Hepatic stellate cell (primary cell): ENCODE data around the gene RCVRN.

ENCODE experiments used
- DNase-seq: peaks from one replicate; pipeline ENCODE4 v3.0.0; 2011; ENCODE audit warnings: low spot score

RCVRN gene

DNA sequence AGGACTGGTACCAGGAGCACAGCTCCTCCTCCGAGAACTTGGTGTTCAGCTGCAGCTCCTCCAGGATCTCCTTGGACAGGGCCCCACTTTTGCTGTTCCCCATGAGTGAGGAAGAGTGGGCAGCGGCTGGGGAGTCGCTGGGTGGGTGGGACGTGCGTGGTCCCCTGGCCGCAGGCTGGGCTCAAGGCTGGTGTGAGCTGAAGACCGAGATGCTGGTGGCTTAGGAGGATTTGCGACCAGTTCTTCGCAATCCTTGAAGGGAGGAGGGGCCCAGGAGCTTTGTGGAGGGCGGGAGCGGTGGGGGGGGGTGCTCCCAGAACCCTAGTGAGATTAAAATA, at the start of gene RCVRN:
RCVRN (minus strand) TSS at position 194 of the 338 bp plus-strand sequence; CDS start at position 103, 91 bp downstream.
- DNase-seq = no peak

DNA sequence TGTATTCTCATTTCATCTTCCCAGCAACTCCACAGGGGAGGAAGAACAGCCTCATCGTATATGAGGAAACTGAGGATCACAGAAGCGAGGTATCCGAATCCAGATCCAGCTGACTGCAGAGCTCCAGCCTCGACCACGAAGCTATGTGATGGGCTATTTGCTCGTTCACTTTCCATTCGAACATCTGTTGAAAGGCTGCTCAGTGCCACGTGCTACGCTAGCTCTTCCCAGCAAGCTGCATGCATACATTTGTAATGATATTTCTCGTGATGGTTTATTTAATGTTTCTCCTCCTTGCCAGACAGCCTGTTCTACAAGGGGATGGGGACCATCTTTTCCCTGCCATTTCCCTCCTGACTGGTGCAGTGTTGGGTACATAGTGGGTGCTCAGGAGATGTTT, 48.4 kb upstream of the RCVRN start:
- DNase-seq = no peak

DNA sequence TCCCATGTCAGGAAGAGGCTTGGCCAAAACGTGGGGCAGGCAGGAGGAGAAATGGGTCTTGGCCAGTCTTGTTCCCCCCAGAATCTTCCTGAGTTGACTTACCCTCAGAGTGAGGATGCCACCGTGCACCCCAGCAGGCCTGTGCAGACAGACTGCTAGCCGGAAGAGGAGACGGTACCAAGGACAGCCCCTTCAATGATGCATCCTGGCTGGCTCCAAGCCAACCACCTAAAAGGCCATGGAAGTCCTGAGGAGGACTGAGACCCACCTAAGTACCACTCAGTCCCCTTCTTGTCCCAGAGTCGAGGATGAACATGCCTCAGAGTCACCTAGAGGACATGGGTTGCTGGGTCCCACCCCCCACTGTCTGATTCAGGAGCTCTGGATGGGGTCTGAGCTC, 46.7 kb upstream of the RCVRN start:
- no peak for DNase-seq

DNA sequence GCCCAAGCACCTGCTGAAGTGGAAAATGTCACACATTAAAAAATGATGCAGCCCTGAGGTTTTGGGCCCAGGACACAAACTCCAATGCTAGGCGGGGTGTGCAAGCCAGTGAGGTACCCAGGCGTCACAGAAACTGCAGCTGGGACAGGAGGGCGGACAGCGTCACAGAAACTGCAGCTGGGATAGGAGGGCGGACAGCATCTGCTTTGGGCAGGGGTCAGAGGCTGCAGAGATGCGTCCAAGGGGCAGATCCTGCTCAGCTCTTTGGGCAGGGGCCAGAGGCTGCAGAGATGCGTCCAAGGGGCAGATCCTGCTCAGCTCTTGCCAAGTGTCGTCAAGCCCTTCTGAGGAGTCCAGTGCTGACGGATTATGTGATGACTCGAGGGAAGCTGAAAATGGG, 43.9 kb upstream of the RCVRN start:
- DNase-seq = no peak

DNA sequence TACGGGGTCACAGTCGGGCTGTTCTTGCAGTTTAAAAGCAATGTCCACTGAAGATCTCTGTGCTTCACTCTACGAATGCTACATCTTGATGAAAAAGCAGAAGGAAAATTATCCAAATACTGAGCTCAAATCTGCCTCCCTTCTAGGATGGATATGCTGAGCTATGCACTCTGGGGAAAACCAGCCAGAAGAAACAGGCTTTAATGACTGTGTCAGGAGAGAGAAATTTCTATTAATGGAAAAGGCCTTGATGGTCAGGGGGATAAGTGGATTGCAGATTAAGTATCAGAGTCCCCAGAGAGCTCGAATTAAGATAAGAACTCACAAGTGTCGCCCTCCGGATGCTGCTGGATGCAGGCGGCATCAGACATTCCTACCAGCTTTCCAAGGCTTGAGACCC, 39.6 kb upstream of the RCVRN start:
- DNase-seq = no peak

DNA sequence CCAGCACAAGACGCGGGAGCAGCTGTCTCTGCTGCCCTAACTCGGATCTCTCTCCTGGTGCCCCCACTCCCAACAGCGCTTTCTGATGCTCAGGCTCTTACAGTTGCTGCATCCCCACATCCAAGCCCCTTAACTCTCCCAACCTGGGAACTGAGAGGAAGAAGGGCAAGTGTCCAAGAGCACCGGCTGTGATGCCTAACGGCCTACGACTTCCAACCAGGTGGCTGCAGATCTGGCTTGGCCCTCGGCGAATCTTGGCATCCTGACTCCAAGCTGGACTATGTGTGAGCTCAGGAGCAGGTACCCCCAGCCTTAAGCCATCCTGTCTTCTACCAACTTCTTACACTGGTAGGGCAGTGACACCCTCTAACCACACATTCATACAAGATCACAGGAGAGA, 38.3 kb upstream of the RCVRN start:
- no peak for DNase-seq

DNA sequence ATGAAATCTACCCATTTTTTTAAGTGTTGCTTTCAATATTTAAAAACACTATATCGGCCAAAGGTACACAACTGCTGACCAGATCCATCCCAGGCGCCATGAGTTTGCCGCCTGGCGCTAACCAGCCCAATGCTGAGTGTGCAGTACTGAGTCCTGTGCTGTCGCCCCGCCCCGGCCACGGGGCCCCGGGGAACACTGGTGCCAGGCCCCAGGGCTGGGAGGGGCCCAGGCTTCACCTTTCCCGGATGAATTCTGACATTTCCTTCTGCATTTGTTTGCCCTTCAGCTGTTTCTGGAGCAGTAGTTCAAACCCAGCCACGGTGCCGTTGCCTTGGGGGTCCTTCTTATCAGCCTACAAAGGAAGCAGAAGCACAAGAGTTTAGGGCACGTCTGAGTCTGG, 37.8 kb upstream of the RCVRN start:
- no peak for DNase-seq

DNA sequence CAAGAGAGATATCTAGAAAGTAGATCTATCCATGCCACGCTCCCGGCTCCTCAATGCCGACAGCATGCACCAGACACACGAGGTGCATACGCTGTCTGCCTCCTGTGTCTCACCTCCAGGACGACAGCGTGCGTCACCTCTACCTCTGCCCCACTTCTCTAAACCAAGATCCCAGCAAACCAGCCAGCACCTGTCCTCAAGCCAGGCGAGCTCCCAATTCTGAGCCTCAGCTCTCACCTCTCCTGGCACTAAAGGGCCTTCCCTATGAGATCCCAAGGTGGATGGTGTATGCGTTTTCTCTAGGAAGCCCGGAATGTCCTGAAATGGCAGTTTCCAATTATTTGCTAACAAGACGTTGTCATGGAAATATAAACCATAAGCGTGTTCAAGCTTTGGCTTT, 36.2 kb upstream of the RCVRN start:
- DNase-seq = no peak

DNA sequence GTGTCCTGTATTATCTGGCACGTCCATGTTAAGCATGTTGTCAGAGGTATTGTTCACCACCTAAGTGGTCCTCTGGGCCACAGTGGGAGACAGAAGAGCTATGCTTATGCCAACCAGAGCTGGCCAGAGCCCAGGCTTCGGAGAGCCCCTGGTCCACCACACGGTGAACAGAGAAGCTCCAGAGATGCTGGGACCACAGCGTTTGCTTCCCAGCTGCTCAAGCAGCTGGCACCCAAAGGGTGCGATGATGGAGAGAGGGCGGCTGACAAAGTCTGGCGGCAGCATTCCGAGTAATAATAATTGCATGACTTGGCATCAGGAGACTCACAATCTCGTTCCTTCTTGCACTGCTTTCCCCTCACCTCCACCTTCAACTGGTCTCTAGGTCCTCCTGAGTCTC, 35.8 kb upstream of the RCVRN start:
- no peak for DNase-seq

DNA sequence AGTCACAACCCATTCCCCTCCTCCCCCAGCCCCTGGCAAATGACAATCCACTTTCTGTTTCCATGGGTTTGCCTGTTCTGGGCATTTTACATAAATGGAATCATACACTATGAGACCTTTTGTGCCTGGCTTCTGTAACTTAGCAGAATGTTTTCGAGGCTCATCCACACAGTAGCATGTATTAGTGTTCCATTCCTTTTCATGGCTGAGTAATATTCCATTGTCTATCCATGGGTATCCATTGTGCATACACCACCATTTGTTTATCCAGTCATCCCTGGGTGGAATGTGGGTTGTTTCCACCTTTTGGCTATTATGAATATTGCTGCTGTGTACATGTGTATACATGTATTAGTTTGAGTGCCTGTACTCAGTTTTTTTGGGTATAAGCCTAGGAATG, 33.7 kb upstream of the RCVRN start:
- no peak for DNase-seq

DNA sequence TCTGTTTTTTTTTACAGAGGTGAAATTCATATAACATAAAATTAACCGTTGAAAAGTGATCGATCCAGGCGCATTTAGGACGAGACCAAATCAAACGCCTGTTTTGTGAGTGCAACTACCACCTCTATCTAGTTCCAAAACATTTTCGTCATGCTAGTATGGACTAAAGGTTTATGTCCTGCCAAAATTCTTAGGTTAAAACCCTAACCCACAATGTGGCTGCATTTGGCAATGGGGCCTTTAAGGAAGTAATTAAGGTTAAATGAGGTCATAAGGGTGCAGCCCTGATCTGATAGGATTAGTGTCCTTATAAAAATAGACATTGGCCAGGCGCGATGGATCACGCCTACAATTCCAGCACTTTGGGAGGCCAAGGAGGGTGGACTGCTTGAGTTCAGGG, 32.8 kb upstream of the RCVRN start:
- DNase-seq = no peak

DNA sequence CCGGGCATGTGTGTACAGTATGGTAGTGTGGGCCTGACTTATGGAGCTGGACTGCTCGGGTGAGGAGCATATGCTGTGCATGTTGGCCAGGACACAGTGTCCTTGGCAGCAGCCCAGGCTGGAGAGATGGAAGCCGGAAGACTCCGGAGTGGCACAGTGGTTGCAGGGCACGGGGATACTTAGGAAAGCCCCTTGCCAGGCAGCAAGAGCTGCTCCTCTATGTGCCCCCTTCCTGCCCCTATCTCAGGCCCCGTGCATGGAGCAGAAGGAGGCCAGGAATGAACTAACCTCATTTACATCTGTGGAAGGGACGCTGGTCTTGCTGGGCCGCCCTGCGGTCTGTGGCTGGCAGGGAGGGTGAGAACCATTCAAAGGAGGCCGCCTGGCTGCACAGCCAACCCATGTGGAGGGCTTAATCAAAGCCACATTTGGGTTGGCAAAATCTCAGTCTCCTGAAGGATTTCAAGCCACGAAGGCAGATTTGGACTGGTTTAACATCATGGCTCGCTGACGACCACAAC, 32.2 kb upstream of the RCVRN start:
- no peak for DNase-seq

DNA sequence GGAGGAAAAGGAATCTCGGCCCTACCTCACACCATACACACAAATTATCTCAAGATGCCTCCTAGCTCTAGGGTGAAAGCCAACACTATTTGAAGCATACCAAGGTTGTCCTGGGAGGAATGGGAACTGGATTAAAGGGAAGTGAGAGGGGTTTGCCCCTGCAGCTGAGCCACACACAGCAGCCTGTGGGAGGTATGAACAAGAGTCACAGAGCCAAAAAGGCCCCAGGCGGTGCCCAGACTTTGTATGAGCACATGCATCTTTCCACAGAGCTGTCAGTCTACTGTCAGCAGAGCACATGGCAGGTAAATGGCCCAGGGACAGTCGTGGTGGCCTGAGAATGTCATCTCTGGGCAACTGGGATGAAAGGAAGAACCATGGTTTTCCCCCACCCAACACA, 31.0 kb upstream of the RCVRN start:
- no peak for DNase-seq

DNA sequence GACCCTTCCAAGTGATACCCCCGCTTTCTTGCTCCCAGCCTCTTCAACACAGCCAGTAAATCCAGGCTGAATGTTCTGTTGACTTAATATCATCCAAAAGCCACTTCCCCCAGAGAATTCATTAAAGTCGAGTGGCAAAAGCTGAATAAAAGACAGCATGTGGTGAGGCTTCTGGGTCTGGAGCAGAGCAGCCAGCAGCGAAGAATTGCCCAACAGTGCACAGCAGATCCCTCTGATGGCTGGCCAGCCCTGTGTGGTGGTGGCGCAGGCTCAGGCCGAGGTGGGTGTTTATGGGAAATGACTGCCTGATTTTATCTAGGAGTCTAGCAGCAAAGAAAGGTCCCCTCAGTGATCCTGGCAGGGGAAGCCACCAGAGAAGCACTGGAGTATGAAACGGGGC, 30.3 kb upstream of the RCVRN start:
- no peak for DNase-seq

DNA sequence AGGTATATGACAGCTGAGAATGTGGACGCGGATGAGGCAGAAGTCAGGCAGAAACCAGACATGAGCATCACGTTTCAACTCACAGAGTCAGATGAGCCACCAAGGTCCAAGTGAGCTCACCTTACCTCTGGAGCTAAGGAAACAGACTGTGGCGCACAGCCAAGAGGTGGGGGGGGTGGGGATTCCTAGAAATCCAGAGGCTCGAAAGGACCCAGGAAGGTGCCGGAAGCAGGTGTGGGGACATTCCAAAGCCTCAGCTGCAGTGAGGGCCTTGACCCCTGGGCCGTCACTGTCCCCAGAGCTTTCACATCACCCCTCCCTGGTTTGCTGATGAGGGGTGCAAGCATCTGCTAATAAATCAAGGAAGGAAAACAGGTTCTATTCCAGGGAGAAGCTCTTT, 29.3 kb upstream of the RCVRN start:
- DNase-seq = no peak

DNA sequence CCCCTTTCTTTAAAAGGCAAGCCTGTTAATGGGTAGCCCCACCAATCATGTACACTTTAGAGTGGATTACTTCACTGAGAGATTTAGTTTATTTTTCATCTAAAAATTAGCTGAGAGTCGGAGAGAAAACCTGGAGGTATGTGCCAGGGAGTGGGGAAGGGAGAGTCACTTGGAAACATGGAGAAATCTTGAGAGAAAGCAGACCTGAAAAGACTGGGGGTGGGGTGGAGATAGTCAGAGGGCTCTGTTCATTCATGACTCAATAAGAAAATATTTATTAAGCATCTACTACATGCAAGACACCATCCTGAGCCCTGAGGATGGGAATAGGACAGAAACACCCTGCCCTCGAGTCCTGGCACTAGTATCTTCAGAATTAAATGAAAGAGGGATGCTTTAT, 27.4 kb upstream of the RCVRN start:
- DNase-seq = no peak

DNA sequence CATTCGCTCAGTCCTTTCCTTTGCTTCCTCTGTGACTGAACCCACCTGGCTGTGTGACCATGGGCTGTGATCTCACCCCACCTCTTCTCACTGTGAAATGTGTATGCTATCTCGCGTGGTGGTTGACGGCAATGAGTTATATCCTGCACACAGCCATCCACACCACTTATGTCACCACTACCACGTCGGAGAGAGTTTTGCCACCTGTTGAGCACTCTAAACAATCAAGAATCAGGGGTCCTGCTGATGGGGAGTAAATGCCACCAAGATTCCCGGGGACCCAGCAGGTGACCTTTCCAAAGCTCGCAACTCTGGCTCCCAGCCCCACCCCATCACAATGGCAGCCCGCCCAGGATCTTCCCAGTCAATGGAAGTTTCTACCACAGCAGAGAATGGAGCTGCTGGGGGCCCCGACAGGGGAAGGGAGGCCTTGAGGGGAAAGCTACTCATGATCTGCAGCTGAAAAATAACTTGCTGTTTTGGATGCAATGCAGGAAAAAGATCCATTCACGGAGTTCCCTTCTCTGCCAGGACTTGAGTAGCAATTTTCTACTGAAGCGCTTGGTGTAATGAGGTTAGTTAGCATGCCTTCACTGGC, 26.2 kb upstream of the RCVRN start:
- DNase-seq = no peak

DNA sequence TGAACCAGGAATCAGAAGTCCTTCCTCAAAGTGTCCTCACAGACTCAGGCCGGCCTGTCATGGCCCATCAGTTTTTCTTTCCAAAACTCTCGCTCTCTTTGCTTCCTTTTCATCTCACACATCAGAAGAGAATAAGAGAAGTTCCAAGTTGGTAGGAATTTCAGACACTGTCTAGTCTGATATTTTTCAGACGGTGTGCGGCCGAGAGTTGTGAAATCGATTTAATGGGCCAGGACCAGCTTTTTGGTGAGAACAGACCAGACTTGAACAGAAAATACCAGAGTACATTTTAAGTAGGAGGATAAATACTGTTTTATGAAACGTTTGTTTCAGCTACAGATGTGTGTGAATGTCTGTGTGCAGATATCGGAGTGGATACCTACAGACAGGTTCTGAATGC, 24.8 kb upstream of the RCVRN start:
- no peak for DNase-seq

DNA sequence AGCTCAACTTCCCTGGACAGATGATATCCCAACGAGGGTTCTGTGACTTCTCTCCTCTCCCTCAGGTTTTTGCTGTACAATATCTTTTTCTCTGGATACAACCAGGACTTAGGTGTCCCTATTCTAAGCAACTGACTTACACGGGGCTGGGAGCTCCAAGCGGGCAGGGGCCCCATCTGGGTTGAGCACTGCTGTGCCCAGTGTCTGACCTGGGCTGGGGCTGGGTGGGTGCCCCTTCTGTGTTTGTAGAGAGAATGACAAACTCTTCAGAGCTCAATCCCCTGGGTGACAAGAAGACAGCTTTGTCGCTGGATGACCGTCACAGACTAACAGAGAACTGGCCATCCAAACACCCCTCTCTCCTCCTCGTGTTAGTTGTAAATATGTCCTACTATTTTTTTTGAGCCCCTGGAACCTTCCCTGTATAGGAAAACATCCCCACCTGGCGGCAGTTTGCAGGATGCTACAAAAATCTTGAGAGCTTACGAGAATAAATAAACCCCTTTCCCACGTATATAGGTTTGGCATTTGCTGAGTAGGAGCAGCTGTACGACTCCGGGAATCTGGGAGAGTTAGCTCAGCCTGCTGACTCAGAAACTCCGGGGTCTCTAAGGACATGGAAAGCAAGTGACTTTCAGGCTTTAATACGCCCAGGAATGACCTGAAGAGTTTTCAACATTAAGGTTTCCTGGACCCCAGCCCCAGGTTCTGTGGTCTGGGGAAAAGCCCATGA, 23.7 kb upstream of the RCVRN start:
- DNase-seq = peak; percentile 17

DNA sequence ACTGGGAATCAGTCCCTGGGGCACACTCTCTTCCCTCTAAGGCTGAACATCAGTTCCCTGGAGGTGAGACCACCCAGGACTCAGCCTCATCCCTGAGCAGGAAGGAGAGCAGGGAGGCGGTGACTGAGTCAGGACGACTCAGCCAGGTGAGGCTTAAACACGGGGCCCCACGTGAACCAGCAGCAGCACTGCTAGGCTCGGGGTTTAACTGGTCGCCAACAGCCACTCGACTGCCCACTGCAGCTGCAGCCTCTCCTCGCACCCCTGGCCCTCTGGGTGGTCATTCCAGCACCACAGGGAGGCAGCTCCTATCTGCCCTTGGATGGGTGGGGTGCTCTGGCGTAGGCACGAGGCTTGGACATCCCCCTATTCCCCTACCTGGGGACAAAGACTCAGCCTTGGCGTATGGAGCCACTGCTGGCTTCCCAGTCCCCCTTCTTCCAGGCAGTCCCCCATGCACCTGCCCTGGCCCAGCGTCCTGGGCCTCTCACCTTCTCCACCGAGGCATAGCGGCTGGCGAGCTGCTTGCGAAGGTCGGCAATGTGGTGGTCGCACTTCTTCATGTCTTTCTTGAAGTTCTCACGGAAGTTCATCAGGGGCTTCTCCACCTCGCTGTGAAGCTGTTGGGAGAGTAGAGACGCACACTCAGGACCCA, 21.2 kb upstream of the RCVRN start:
- no peak for DNase-seq

DNA sequence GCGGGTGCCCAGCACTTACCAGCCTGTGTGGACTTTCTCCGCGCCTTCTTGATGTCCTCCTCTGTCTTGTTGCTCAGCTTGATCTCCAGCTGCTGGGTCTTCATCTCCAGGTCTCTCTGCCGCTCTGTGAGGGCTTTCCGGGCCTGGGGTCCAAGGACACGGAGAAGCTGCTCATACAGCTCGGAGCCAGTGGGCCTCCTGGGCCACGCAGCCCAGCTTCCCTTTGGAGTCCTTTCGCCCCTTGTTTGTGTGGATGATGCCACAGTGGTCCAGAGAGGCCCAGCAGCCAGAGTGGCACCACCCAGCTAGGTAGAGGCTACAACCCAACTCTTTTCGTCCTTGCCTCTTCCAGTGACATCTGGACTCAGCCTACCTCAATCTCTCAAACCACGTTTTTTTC, 20.4 kb upstream of the RCVRN start:
- no peak for DNase-seq

DNA sequence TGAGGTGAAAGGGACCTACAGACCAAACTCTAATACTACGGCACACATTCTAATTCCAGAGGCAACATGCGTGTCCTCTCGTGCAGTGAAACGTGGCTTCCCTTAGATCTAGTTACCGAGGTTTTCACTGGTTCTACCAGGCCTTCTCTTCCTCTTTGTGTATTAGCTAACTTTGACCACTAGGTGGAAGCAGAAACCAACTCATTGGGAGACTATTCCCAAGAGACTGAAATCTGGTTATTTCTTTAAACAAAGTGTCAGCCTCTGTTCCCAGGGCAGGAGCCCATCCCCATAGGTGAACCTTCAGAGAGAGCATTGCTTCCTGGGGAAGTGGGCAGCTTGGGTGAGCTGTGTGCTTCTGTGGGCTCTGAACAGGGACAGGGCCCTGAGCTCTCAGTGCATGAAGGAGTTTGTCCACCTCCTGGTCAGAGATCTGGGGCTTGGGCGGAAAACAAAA, 19.7 kb upstream of the RCVRN start:
- DNase-seq = peak; percentile 63

DNA sequence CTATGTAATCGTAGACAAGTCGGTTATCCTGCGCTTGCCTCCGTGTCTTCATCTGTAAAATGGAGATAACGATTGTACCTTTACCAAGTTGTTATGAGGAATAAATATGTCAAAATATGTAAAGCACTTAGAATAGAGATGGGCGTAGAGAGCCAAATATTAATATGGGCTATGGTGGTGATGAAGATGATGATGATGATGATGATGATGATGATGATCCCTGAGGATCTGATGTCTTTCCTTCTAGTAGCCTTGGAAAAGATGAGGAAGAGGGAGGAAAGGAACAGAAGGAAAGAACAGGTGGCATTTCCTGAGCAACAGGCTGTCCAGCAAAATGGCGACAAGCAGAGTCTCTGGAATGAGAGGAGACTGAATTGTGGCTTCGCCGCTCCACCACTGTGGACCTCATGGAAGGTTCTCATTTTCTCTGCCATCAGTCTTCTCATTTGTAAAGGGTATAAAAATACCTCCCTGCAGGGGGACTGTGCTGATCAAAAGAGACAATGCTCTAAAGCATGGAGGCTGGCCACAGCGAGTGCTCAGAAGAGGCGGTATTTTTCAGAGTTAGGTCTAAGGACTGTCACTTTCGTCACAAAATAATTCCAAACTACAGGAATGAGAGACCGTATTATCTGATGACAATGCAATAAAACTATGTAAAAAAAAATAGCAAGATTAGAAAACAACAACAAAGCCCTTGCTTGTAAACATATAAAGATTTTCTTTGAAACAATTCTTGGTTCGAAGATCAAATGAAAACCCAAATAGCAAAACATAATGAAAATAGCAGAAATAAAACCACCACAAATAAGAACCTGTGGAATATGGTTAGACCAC, 17.2 kb upstream of the RCVRN start:
- no peak for DNase-seq
